ENCODE measurements around the gene CADPS. TPM values are rescaled to one million over a fixed set of nuclear protein-coding genes. Genes with fewer than 3 reads are reported as not detected.

CADPS gene
- total RNA-seq, 1 experiment from 2014 or later: not detected

GRCh38 chr3:62355703-62356102 lies 519.5 kb downstream of the CADPS start:
- H3K36me3 ChIP-seq (ENCODE audit: control insufficient read depth, insufficient read depth, low read length): no peaks in the 10 kb centered on the region
- H3K27ac ChIP-seq (ENCODE audit: low read length): no peak overlapping the region
- H3K27me3 ChIP-seq (ENCODE audit: control insufficient read depth, insufficient read depth, low read length): peaks cover 4% of the 10 kb centered on the region; the same call in 1 of the 2 replicates
- DNase-seq (ENCODE audit: low read depth, low spot score) (no peak), ATAC-seq (no peak)
- no TSS peak for BruUV-seq (replicated peaks)
- no peaks in the 10 kb centered on the region for H3K4me1 ChIP-seq (ENCODE audit: control insufficient read depth, insufficient read depth, low read length)
- in situ Hi-C loops (cut with HindIII; ENCODE audit: low pct_unique_long_range_greater_than_20kb, low sequenced_read_pairs) (no loop called here), intact Hi-C loops (cut with micrococcal nuclease; ENCODE audit: unreplicated experiment) (no loop called here)
- POLR2A ChIA-PET: no interaction called here
- TF ChIP-seq SIN3A (IDR thresholded peaks at IDR 0.05; ENCODE audit: borderline replicate concordance, insufficient read depth, low read depth, low read length): no peak
- TF ChIP-seq TCF7L2 (IDR thresholded peaks at IDR 0.05; ENCODE audit: low read depth, low read length): no peak
- TF ChIP-seq POLR2AphosphoS5 (IDR thresholded peaks at IDR 0.05; ENCODE audit: low read depth, low read length): no peak
- no peak for TF ChIP-seq REST (IDR thresholded peaks at IDR 0.05; ENCODE audit: insufficient read depth in 1 of 2, low read depth in 2 of 2, low read length in 1 of 2)
- TF ChIP-seq CTCF (IDR thresholded peaks at IDR 0.05): no peak
- no peaks in the 10 kb centered on the region for H3K9me3 ChIP-seq (ENCODE audit: control insufficient read depth, insufficient read depth, low read depth, low read length)
- CTCF ChIA-PET: no interaction called here
- no peak overlapping the region for H3K4me3 ChIP-seq (ENCODE audit: low read depth in 2 of 2, low read length in 2 of 2)
